GM18517 (cell line): ENCODE results near the gene PNP.
"Not testable (repeated sequence)": the region's sequence is repeated elsewhere in the genome, so short reads cannot be mapped to it uniquely, and the experiment has no call there.

Experiments used
- ATAC-seq: cut with Tn5 transposase; IDR thresholded peaks from one replicate; pipeline ENCODE4 v1.9.1; 2021; ENCODE audit warnings: mild to moderate bottlenecking, moderate library complexity; ENCODE audit not compliant: unreplicated experiment

PNP gene

DNA sequence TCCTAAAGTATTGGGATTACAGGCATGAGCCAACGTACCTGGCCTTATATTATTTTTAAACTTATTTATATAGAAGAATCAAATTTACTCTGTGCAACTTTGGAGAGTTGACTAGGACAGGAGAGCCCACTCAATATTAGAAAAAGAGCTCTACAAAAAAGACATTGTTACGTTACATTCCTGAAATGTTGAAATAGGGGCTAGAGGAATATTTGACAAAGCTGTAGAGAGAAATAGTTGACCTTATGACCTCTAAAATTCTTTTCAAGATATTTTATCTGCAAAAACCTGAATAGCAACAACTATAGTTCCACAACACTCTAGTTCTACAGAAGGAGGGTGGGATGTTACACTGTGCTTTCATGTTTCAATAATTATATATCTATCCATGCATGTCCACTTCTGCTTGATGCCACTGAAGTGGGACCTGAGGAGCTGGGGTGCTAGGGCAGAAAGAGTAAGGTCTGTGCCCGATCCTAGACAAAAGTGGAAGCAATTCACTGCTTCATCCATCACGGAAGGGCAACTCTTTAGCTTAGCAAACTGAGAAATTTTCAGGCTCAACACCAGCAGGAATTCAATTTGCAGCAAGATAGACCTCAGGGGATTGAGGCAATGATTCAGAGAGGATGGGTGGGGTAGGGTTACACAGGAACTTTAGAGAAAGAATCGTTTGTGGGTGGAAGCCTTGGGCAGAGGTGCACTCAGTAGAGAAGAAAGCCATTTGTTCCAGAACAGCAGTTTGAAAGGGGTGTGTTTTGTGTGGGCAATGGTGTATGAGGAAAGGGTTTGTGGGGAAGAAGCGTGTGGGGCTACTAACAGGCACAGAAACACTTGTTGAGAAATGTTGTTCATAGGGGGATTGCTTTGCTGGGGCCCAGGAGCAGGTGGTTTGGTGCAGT is 20.1 kb downstream of the PNP start:
- ATAC-seq, result peak; percentile 44

DNA sequence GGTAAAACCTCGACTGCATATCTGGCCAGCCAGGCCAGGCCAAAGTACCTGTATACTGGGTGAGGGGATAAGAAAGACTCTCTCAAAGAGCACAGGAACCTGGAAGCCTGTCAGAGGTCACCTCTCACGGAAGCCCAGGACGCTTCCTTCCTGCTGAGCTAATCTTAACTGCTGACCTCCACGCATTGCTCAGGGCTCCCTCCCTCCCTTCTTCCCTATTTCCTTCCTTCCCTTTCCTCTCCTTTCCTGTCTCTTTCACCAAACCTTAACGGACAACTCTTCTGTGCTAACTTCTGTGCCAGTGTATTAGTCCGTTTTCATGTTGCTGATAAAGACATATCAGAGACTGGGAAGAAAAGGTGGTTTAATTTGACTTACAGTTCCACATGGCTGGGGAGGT is 21.4 kb downstream of the PNP start:
- no peak for ATAC-seq

DNA sequence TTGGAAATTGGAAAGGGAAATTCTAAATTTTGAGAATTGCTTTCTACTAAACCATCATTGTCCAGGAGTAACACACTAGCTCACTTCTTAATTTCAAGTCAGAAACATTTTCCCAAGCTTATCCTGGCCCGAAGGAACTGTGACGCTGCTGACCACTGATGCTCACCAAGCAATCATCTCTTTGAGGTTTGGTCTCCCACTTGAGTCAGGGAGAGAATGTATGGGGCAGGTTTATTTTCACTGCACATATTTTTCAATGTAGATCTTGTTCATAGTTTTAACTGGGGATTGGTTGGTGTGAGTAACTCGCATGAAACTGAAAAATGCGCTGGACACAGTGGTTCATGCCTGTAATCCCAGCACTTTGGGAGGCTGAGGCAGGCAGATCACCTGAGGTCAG is 23.3 kb downstream of the PNP start:
- no peak for ATAC-seq

DNA sequence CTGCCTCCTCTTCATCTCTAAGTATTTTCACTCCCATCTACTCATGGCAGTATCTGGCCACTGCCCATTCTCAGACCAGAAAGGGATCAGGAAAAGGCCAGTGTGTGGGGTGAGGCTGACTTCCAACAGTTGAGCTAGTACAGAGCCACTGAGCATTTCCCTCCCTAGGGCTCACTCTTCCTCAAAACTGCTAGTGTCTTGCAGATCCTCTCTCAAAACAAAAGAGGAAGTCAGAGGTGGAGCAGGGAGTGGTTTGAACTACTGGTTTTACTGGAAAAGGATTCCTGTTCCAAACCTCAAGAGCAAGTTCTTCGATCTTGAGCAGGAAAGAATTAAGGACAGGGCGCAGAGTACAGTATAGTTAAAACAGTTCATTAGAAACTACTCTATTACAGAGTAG is 24.4 kb downstream of the PNP start:
- ATAC-seq, result no peak

DNA sequence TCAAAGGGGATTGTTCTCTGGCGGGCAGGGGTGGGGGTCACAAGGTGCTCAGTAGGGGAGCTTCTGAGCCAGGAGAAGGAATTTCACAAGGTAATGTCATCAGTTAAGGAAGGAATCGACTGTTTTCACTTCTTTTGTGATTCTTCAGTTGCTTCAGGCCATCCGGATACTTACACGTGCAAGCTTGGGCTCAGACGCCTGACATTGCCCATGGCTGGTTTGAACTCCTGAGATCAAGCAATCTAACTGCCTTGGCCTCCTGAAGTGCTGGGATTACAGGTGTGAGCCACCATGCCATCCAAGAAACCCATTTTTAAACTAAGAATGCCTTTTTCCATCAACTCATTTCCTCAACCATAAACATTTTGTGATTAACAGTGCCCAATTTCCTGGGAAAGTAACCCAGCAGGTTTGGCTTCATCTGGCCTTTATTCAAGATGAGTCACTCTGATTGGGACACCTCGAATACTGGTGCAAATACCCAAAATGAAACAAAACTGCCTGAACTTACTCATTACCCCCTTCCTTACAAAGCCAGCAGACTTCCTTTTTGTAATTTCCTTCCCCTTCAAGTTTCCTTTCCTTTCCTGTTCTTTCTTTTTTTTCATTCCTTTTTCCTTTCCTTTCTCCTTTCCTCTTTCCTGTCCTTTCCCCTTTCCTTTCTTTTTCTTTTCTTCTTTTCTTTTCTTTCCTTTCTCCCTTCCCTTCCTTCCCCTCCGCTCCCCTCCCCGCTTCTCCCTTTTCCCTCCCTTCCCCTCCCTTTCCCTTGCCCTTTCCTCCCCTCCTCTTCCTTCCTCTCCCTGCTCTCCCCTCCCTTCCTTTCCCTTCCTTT is 25.9 kb downstream of the PNP start:
- no peak for ATAC-seq

DNA sequence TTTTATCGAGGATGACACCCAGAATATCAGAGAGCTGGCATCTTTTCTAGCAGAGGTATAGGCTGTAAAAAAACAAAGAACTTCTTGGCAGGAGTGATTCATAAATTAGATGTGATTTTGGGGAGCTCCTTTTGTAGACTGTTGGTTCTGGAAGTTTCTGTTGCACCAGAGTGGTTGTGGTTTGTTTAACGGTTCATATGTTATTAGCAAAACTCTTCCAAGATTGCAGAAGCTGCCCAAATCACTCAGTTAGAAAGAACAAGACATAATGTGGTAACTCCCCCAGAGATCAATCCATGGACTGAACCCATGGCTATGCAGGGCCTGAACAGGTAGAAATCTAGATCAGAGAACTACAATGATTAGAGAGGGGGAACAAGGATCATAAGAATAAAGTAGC is 29.4 kb downstream of the PNP start:
- no peak for ATAC-seq

DNA sequence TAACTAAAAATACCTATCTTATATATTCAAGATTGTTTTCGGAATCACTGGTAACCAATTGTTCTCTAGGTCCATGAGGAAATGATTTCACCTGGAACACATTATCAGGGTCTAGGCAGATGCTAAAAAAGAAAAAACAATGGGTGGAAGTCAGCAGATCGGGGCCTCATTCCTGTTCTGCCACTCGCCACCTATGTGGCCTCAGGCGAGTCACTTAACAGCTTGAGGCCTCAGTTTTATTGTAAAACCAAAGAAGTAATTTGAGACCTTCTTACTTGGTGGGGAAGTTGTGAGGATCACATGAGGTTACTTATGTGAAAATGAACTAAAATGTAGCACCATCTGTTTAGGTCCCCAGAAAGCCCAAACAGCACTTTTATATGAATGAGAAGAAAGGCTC is 29.9 kb downstream of the PNP start:
- ATAC-seq, result no peak

DNA sequence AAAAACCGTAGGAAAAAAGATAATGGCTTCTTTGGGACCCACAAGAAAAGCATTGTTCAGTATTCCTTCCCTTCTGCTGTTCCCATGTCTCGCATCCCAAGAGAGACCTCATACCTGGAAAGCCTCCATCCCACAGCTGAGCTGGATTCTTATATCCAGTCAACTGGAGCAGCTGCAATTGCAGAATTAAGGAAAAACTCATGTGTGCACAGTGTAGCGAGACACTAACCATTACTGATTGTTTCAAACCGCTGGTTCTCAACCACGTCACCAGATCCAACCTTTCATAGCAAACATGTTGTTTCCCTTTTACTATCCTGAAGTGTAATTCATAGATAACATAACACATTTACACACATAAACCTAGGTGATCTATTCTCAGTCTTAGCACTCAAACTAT is 30.7 kb downstream of the PNP start:
- no peak for ATAC-seq

DNA sequence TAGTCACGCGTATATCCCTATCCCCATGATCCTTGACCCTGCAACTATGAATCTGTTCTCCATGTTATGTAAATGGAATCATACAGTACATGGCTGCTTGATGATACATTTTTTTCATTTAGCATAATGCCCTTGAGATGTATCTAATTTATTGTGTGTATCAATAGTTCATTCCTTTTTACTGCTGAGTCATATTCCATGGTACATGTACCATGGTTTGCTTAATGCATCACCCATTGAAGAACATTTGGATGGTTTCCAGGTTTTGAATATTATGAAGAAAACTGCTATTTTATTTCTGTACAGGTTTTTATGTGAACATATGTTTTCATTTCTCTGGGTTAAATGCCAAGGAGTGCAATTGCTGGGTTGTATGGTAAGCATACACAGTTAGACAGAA is 32.1 kb downstream of the PNP start:
- ATAC-seq, result no peak

DNA sequence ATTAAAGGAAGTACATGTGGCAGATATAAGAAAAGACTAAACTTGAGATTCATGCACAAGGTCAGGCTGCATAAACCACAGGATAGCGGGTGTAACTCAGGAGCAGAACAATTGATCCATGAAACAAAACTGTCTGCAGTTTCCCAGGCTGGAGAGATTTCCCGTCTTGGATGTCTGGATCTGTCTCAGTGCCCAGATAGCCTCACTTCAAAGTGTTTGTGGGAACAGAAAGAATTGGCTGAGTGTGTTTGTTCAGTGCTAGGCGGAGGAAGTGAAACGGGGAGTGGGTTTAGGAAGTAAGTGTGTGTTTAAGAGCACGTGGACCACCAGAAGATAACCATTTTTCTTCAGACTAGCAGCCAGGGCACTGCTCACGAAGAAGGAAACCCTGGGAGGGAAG is 34.7 kb downstream of the PNP start:
- no peak for ATAC-seq

DNA sequence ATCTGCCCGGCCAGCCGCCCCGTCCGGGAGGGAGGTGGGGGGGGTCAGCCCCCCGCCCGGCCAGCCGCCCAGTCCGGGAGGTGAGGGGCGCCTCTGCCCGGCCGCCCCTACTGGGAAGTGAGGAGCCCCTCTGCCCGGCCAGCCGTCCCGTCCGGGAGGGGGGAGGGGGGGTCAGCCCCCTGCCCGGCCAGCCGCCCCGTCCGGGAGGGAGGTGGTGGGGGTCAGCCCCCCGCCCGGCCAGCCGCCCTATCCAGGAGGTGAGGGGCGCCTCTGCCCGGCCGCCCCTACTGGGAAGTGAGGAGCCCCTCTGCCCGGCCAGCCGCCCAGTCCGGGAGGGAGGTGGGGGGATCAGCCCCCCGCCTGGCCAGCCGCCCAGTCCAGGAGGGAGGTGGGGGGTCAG is 37.1 kb downstream of the PNP start:
- not testable (repeated sequence) for ATAC-seq

DNA sequence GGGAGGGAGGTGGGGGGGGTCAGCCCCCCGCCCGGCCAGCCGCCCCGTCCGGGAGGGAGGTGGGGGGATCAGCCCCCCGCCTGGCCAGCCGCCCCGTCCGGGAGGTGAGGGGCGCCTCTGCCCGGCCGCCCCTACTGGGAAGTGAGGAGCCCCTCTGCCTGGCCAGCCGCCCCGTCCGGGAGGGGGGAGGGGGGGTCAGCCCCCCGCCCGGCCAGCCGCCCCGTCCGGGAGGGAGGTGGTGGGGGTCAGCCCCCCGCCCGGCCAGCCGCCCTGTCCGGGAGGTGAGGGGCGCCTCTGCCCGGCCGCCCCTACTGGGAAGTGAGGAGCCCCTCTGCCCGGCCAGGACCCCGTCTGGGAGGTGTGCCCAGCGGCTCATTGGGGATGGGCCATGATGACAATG is 37.5 kb downstream of the PNP start:
- not testable (repeated sequence) for ATAC-seq

DNA sequence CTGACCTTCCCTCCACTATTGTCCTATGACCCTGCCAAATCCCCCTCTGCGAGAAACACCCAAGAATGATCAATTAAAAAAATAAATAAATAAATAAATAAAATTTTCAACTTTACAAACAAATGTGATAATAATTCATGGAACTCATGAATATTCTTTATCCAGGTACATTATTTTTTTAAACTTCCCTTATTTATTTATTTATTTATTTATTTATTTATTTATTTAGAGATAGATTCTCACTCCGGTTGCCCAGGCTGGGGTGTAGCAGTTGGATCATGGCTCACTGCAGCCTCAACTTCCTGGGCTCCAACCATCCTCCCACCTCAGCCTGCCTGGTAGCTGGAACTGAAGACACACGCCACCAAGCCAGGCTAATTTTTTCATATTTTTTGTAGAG is 38.3 kb downstream of the PNP start:
- ATAC-seq, result not testable (repeated sequence)

DNA sequence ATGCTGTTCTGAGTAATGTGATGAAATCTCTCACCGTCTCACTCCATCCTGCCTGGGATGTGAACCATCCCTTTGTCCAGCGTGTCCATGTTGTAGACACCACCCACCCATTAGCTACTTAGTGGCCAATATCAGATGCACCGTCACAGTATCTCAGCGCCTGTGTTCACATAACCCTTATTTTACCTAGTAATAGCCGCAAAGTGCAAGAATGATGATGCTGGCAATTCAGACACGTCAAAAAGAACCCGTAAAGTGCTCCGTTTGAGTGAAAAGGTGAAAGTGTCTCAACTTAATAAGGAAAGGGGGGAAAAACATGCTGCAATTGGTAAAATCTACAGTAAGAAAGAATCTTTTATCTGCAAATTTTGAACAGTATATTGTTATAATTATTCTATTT is 39.2 kb downstream of the PNP start:
- no peak for ATAC-seq

DNA sequence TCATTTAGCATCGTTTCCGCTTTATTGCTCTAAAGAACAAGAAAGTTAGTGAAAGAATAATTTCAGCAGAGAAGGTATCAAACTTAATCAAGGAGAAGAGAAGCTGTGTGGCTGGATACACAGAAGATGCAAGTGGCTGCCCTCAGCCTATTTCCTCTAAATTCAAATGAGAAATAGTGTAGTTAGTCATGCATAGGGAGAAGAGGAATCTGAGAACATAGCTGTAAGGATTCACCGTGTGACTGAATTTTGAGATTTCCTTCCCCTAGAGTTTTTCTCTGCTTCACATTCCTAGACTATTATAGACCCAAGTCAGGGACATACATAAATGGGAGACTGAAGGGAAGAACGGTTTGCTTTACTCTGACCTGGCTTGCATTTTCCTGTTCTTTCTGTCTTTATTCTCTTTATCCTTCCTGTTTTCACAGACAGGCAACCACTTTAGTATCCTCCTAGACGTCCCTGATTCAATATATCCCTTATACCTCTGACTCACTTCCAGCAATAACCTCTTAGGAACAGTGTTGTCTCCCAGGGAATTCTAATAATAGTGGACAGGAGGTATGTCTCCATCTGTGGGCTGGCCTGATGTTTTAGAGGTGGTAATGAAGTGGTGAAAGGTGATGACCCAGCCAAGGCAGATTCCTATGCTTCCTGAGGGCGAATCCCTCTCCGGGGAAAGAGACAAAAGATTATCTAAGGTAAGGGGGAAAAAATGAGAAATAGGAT is 43.1 kb downstream of the PNP start:
- ATAC-seq, result no peak

DNA sequence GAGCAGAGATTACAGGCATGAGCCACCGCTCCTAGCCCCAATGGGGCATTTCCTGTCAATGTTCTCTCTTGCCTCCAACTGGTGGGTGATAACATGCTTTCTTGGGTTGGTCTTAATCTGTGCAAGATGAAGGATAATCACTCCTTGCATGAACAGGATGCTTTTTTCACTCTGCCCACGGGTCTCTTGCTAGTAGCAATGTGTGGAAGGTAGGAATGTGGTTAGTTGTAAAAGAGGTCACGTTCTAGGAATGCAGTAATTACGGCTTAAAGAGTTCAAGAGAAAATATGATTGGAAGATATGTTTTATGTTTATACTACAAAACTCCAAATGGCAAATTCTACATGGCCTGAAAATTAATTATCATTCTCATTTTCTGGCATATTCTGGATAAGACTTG is 46.6 kb downstream of the PNP start:
- no peak for ATAC-seq

DNA sequence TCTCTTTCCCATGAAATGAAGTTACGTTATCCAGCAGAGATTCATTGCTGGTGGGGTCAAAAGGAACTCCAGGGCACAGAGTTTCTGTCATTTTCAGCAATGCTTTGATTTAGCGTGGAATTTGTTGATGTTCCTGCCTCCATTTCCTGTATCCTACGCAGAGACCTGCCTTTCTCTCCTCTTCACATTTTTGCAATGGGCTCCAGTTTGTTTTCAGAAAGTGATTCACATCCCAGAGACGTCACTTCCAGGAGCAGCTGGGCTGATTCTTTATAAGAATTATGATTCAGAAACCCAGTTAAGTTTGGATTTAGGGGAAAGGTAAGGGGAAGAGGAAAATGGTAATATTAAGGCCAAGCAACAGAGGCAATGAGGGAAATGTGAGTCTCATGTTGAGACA is 47.7 kb downstream of the PNP start:
- ATAC-seq, result no peak

DNA sequence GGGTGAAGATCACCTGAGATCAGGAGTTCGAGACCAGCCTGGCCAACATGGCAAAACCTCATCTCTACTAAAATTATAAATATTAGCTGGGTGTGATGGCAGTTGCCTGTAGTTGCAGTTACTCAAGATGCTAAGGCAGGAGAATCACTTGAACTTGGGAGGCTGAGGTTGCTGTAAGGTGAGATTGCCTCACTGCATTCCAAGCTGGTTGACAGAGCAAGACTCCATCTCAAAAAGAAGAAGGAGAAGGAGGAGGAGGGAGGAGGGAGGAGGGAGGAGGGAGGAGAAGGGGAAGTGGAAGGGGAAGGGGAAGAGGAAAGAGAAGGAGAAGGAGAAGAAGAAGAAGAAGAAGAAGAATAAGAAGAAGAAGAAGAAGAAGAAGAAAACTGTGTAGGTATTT is 53.1 kb downstream of the PNP start:
- no peak for ATAC-seq

DNA sequence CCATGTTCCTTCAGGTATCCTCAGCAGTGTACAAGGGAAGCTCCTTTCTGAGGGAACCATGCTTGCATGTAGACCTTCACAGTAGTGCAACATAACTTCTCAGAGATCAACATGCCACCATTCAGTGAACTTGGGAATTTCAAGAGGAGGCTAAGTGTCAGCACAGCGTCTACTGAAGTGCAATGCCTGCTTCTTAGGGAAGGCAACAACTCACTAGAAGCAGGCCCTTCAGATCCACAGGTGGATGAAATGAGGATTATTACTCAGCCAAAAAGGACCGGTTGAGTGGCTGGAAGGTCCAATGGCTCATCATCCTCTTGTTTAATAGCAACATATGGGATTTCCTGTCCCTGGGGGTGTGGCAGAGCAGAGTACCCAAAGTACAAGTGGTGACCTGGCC is 54.8 kb downstream of the PNP start:
- no peak for ATAC-seq
